Fibroblast of mammary gland (primary cell): ENCODE data around the gene BOK.

Experiments
- DNase-seq: peaks from one replicate; pipeline ENCODE4 v3.0.0-alpha.2; 2010; ENCODE audit warnings: low read depth
- H3K4me3 ChIP-seq: 2 replicates; pipeline ENCODE4 v1.5.1; 2011; ENCODE audit warnings: low read depth, mild to moderate bottlenecking, low read length, moderate library complexity; ENCODE audit not compliant: control insufficient read depth
- TF ChIP-seq, protein P1 (sequence below): conservative IDR thresholded peaks from 2 replicates; pipeline ENCODE4 v1.5.1; 2011; ENCODE audit warnings: low read depth, low read length, inconsistent platforms; ENCODE audit not compliant: control insufficient read depth, insufficient read depth

Gene BOK

DNA sequence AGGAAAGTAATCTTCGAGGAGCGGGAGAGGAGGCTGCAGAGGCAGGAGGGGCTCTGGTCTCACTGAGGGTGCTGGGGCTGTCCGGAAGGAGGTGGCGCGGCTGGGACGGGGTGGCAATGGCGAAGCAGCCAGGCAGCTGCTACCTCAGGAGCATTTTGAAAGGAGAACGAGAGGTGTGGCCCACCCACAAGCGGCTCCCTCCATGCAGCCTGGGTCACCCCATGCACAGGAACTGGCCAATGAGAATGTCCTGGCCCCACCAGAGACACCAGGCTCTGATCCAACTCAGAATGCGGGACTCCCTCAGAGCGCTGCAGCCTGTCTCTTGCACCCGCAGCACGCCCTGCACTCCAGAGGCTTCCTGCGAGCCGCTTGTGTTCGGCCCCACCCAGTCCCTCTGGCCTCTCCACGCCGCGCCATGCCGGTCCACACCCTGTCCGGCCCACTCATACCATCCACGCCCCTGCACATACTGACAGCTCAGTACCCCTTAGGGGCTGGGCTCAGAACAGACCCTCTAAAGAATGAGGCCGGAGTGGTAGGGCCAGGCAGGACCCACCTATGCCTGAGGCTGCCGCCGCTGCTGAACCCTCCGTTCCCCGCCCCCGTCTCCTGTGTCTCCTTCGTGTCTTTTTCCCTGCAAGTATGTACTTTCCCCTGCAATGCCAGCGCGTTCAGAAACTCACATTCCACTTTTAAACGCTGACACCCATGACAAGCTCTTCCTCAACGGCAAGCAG, 6.4 kb upstream of the BOK start:
- no peak for DNase-seq
- H3K4me3 ChIP-seq, result no peak overlapping the region
- TF ChIP-seq, protein P1, sequence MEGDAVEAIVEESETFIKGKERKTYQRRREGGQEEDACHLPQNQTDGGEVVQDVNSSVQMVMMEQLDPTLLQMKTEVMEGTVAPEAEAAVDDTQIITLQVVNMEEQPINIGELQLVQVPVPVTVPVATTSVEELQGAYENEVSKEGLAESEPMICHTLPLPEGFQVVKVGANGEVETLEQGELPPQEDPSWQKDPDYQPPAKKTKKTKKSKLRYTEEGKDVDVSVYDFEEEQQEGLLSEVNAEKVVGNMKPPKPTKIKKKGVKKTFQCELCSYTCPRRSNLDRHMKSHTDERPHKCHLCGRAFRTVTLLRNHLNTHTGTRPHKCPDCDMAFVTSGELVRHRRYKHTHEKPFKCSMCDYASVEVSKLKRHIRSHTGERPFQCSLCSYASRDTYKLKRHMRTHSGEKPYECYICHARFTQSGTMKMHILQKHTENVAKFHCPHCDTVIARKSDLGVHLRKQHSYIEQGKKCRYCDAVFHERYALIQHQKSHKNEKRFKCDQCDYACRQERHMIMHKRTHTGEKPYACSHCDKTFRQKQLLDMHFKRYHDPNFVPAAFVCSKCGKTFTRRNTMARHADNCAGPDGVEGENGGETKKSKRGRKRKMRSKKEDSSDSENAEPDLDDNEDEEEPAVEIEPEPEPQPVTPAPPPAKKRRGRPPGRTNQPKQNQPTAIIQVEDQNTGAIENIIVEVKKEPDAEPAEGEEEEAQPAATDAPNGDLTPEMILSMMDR, result no peak

GRCh38 chr2:241553512-241553830, 5.1 kb upstream of the BOK start:
- DNase-seq, result no peak
- TF ChIP-seq, protein P1, result no peak
- no peak overlapping the region for H3K4me3 ChIP-seq

DNA sequence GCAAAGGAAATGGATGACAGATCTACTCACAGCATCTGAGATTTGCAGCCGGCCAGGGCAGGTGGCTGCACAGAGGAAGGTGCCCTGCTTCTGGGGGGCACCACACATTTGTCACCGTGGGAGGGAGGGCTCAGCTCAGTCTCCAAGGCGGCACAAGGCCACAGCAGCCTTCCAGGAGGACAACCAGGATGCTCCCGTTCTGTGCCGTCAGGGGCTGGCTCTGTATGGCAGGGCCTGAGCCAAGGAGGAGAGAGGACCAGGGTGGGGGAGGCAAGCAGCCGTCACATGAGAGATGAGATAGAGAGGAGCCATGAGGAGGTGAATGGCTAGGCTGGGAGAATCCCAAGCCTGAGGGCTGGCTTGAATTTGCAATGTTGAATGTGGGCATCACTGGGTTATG, 4.6 kb upstream of the BOK start:
- no peak overlapping the region for H3K4me3 ChIP-seq
- TF ChIP-seq, protein P1, result no peak
- DNase-seq, result no peak

GRCh38 chr2:241554610-241555322, 3.8 kb upstream of the BOK start:
- TF ChIP-seq, protein P1, result no peak

DNA sequence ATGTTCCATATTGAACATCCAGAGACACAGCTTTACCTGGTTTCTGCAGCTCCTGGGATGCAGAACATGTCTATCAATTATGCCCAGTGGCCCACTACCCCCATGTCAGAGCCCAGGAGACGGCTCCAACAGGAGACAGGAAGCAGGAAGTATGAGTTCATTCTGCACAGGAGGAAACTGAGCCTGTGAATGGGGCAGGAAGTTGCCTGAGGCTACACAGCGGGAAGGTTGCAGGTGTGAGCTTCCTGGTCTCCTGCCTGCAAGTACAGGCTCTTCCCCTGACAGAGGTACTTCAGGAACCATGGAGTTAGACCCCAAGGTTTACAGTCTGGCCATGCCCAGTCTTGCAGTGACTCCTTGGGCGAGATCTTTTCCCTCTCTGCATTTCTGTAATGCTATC, 2.8 kb upstream of the BOK start:
- TF ChIP-seq, protein P1, result no peak
- no peak overlapping the region for H3K4me3 ChIP-seq
- DNase-seq, result no peak

More at GRCh38 chr2:241554610-241555322, 3.8 kb upstream of the BOK start:
- H3K4me3 ChIP-seq, result no peak overlapping the region
- DNase-seq, result no peak

GRCh38 chr2:241556746-241557145, 1.8 kb upstream of the BOK start:
- TF ChIP-seq, protein P1, result no peak

More at GRCh38 chr2:241556746-241557145, 1.8 kb upstream of the BOK start:
- no peak for DNase-seq
- no peak overlapping the region for H3K4me3 ChIP-seq
